RWPE2 (cell line): Measurements from ENCODE around the gene NUDCD3.

Experiments used
- ATAC-seq: fragments of 200-7000 bp; cut with Tn5 transposase; 3 replicates; pipeline ENCODE4 v1.9.1; 2021; ENCODE audit warnings: low read depth
- DNase-seq: peaks from one replicate; pipeline ENCODE4 v3.0.0-alpha.2; 2020; ENCODE audit warnings: low spot score
- H3K27ac ChIP-seq: fragments of 450-650 bp; 2 replicates; pipeline ENCODE4 v1.5.1; 2017; ENCODE audit warnings: mild to moderate bottlenecking; ENCODE audit not compliant: poor library complexity, severe bottlenecking
- H3K27me3 ChIP-seq: fragments of 250-450 bp; sonication (Bioruptor Pico); 2 replicates; pipeline ENCODE4 v1.5.1; 2021; ENCODE audit warnings: mild to moderate bottlenecking, moderate library complexity; ENCODE audit not compliant: insufficient read depth, poor library complexity, severe bottlenecking
- H3K36me3 ChIP-seq: fragments of 250-450 bp; sonication (Bioruptor Pico); 2 replicates; pipeline ENCODE4 v1.5.1; 2020; ENCODE audit warnings: low read depth, mild to moderate bottlenecking, moderate library complexity
- H3K4me1 ChIP-seq: fragments of 250-450 bp; sonication (Bioruptor Pico); 2 replicates; pipeline ENCODE4 v1.5.1; 2021; ENCODE audit warnings: mild to moderate bottlenecking, moderate library complexity; ENCODE audit not compliant: insufficient read depth, poor library complexity, severe bottlenecking
- H3K4me3 ChIP-seq: fragments of 250-450 bp; sonication (Bioruptor Pico); 2 replicates; pipeline ENCODE4 v1.5.1; 2021; ENCODE audit warnings: mild to moderate bottlenecking, moderate library complexity; ENCODE audit not compliant: severe bottlenecking
- H3K9me3 ChIP-seq: fragments of 250-450 bp; sonication (Bioruptor Pico); 2 replicates; pipeline ENCODE4 v1.5.1; 2021; ENCODE audit warnings: mild to moderate bottlenecking, moderate library complexity; ENCODE audit not compliant: severe bottlenecking
- TF ChIP-seq, protein P1 (sequence below): fragments of 450-650 bp; IDR thresholded peaks from one replicate; pipeline ENCODE4 v1.5.1; 2017; ENCODE audit warnings: mild to moderate bottlenecking, moderate library complexity; ENCODE audit not compliant: poor library complexity, severe bottlenecking

The NUDCD3 gene

GRCh38 chr7:44533301-44534055, 43.0 kb upstream of the NUDCD3 start:
- no peaks in the 10 kb centered on the region for H3K9me3 ChIP-seq
- no peaks in the 10 kb centered on the region for H3K4me1 ChIP-seq
- no peaks in the 10 kb centered on the region for H3K36me3 ChIP-seq
- H3K4me3 ChIP-seq, result no peak overlapping the region
- TF ChIP-seq, protein P1, sequence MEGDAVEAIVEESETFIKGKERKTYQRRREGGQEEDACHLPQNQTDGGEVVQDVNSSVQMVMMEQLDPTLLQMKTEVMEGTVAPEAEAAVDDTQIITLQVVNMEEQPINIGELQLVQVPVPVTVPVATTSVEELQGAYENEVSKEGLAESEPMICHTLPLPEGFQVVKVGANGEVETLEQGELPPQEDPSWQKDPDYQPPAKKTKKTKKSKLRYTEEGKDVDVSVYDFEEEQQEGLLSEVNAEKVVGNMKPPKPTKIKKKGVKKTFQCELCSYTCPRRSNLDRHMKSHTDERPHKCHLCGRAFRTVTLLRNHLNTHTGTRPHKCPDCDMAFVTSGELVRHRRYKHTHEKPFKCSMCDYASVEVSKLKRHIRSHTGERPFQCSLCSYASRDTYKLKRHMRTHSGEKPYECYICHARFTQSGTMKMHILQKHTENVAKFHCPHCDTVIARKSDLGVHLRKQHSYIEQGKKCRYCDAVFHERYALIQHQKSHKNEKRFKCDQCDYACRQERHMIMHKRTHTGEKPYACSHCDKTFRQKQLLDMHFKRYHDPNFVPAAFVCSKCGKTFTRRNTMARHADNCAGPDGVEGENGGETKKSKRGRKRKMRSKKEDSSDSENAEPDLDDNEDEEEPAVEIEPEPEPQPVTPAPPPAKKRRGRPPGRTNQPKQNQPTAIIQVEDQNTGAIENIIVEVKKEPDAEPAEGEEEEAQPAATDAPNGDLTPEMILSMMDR, result no peak
- 0 out of 3 replicates have a peak, but pooled peaks have one; percentile 12 for ATAC-seq
- no peak for DNase-seq
- no peaks in the 10 kb centered on the region for H3K27me3 ChIP-seq
- no peak overlapping the region for H3K27ac ChIP-seq

DNA sequence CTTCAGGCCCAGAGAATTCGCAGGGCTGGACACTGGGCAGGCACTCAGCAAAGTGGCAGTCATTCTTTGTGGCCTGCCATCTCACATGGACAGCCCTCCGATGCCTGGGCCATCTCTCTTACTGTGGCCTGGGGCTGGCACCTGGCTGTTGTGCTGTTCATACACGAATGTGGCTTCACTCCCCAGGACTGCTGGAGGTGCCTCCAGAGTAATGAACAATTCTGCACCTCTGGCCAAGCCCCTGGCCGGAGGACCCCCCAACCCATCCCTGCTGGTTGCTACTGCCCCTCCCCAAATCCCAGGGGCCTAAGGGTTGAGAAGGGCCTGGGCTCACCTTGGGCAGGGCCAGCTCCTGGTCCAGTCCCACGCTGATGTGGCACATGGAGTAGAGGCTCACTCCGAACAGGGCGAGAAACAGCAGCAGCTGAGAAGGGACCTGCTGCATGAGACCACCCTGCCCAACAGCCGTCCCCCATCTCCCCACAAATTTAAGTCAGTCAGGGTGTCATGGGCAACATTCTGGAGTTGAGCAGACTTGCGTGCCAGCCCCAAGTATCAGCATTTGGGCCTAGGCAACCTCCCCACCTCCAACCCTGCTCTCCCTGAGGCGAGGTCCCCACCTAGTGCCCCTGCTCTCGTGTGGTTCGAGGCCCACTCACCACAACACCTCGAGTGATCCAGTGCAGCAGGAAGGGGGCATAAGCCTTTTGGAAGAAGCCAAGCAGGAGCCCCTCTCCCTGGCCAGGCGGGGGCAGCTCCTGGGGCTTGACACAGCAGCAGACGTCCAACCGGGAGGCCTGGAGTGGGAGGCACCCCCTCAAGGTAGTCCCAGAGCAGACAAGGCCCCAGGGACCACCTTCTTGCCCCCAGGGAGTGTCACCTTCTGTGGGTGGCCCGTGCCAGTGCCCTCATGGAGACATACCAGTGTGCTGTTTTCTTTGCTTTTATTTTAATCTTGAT, 41.2 kb upstream of the NUDCD3 start:
- Histone ChIP-seq H3K36me3 (no peaks in the 10 kb centered on the region), H3K9me3 (no peaks in the 10 kb centered on the region), H3K4me3 (no peak overlapping the region), H3K27me3 (no peaks in the 10 kb centered on the region), H3K27ac (no peak overlapping the region), H3K4me1 (no peaks in the 10 kb centered on the region)
- DNase-seq (no peak), ATAC-seq (no peak)
- TF ChIP-seq, protein P1, result no peak

- Histone ChIP-seq H3K4me3 (no peak overlapping the region), H3K27me3 (no peaks in the 10 kb centered on the region), H3K27ac (no peak overlapping the region), H3K9me3 (no peaks in the 10 kb centered on the region), H3K4me1 (no peaks in the 10 kb centered on the region), H3K36me3 (no peaks in the 10 kb centered on the region)
- no peak for ATAC-seq
- no peak for DNase-seq
- TF ChIP-seq, protein P1, result no peak
Measured at GRCh38 chr7:44530990-44531389, 40.5 kb upstream of the NUDCD3 start.

DNA sequence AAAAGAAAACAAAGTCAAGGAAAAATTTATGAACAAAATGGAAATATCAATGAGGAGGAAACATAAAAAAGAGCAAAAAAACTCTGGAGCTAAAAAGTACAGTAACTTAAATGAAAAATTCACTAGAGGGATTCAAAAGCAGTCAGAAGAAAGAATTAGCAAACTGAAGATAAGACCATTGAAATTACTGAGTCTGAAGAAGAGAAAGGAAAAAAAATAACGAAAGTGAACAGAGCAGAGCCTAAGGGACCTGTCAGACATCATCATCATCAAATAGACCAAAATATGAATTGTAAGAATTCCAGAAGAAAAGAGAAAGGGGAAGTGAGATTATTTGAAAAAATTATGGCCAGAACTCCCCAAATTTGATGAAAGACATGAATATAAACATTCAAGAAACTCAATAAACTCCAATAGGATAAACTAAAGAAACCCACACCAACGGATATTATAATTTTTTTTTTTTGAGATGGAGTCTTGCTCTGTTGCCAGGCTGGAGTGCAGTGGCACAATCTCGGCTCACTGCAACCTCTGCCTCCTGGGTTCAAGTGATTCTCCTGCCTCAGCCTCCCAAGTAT, 34.4 kb upstream of the NUDCD3 start:
- H3K9me3 ChIP-seq, result no peaks in the 10 kb centered on the region
- TF ChIP-seq, protein P1, result no peak
- no peaks in the 10 kb centered on the region for H3K4me1 ChIP-seq
- H3K27ac ChIP-seq, result no peak overlapping the region
- ATAC-seq, result no peak
- H3K27me3 ChIP-seq, result no peaks in the 10 kb centered on the region
- H3K36me3 ChIP-seq, result no peaks in the 10 kb centered on the region
- H3K4me3 ChIP-seq, result no peak overlapping the region
- no peak for DNase-seq
